GM21619 (cell line): Measurements from ENCODE around the gene MAP3K4.

Source experiments
- ATAC-seq: cut with Tn5 transposase; IDR thresholded peaks from one replicate; pipeline ENCODE4 v1.9.1; 2021; ENCODE audit not compliant: unreplicated experiment

The MAP3K4 gene

GRCh38 chr6:161035182-161035980 is 43.8 kb downstream of the MAP3K4 start:
- ATAC-seq = no peak

- no peak for ATAC-seq
Observed at GRCh38 chr6:161035981-161036263, 44.4 kb downstream of the MAP3K4 start.

- no peak for ATAC-seq
Observed at GRCh38 chr6:161037873-161038228, 46.3 kb downstream of the MAP3K4 start.

GRCh38 chr6:161038229-161039031 is 46.9 kb downstream of the MAP3K4 start:
- peak; percentile 92 for ATAC-seq

GRCh38 chr6:161041274-161041673 is 49.7 kb downstream of the MAP3K4 start:
- ATAC-seq = no peak

- ATAC-seq = no peak
Observed at GRCh38 chr6:161044335-161044734, 52.8 kb downstream of the MAP3K4 start.

GRCh38 chr6:161048641-161049040 is 57.1 kb downstream of the MAP3K4 start:
- ATAC-seq = no peak

GRCh38 chr6:161050134-161050765 is 58.7 kb downstream of the MAP3K4 start:
- no peak for ATAC-seq

- no peak for ATAC-seq
Observed at GRCh38 chr6:161053103-161053502, 61.5 kb downstream of the MAP3K4 start.

- no peak for ATAC-seq
Observed at GRCh38 chr6:161054876-161055275, 63.3 kb downstream of the MAP3K4 start.

GRCh38 chr6:161056451-161056850 is 64.9 kb downstream of the MAP3K4 start:
- no peak for ATAC-seq

GRCh38 chr6:161057103-161058091 is 65.8 kb downstream of the MAP3K4 start:
- ATAC-seq = no peak

- no peak for ATAC-seq
Observed at GRCh38 chr6:161058741-161059140, 67.2 kb downstream of the MAP3K4 start.

- ATAC-seq = no peak
Observed at GRCh38 chr6:161061576-161061975, 70.0 kb downstream of the MAP3K4 start.

- ATAC-seq = no peak
Observed at GRCh38 chr6:161064915-161065314, 73.3 kb downstream of the MAP3K4 start.

- ATAC-seq = no peak
Observed at GRCh38 chr6:161066511-161066910, 74.9 kb downstream of the MAP3K4 start.

GRCh38 chr6:161067749-161068148 is 76.2 kb downstream of the MAP3K4 start:
- no peak for ATAC-seq

GRCh38 chr6:161068321-161068741 is 76.8 kb downstream of the MAP3K4 start:
- ATAC-seq = no peak

- ATAC-seq = no peak
Observed at GRCh38 chr6:161073930-161074329, 82.4 kb downstream of the MAP3K4 start.

- no peak for ATAC-seq
Observed at GRCh38 chr6:161074496-161075121, 83.0 kb downstream of the MAP3K4 start.
